GM20431 (cell line): Measurements from ENCODE around the gene ADARB2.

Experiments
- in situ Hi-C: fragments of 300-500 bp; cut with MseI, MboI; formaldehyde crosslinking; loops from one replicate; pipeline ENCODE4 v1.15.0; 2020; ENCODE audit warnings: low sequenced_read_pairs; ENCODE audit not compliant: unreplicated experiment

Gene ADARB2

GRCh38 chr10:1183033-1183396 lies 554.3 kb downstream of the ADARB2 start:
- in situ Hi-C loops: no loop called here

GRCh38 chr10:1182280-1183032 lies 554.9 kb downstream of the ADARB2 start:
- in situ Hi-C loops: no loop called here

GRCh38 chr10:1180836-1181235 lies 556.5 kb downstream of the ADARB2 start:
- in situ Hi-C loops: no loop called here

GRCh38 chr10:1180071-1180730 lies 557.1 kb downstream of the ADARB2 start:
- in situ Hi-C loops: no loop called here

- in situ Hi-C loops: no loop called here
These were observed 557.8 kb downstream of the ADARB2 start for GRCh38 chr10:1179346-1180070.

- in situ Hi-C loops: no loop called here
These were observed 558.8 kb downstream of the ADARB2 start for GRCh38 chr10:1178506-1178905.

GRCh38 chr10:1177936-1178335 lies 559.4 kb downstream of the ADARB2 start:
- in situ Hi-C loops: no loop called here

GRCh38 chr10:1175956-1176565 lies 561.3 kb downstream of the ADARB2 start:
- in situ Hi-C loops: no loop called here

GRCh38 chr10:1174022-1174421 lies 563.3 kb downstream of the ADARB2 start:
- in situ Hi-C loops: no loop called here

GRCh38 chr10:1173091-1173490 lies 564.2 kb downstream of the ADARB2 start:
- in situ Hi-C loops: no loop called here

GRCh38 chr10:1172256-1172984 lies 564.9 kb downstream of the ADARB2 start:
- in situ Hi-C loops: no loop called here

- in situ Hi-C loops: no loop called here
These were observed 565.7 kb downstream of the ADARB2 start for GRCh38 chr10:1171586-1171985.

GRCh38 chr10:1171182-1171581 lies 566.1 kb downstream of the ADARB2 start:
- in situ Hi-C loops: no loop called here

GRCh38 chr10:1170867-1171180 lies 566.5 kb downstream of the ADARB2 start:
- in situ Hi-C loops: no loop called here

GRCh38 chr10:1169981-1170866 lies 567.1 kb downstream of the ADARB2 start:
- in situ Hi-C loops: no loop called here

GRCh38 chr10:1169186-1169885 lies 568.0 kb downstream of the ADARB2 start:
- in situ Hi-C loops: no loop called here

- in situ Hi-C loops: no loop called here
These were observed 568.6 kb downstream of the ADARB2 start for GRCh38 chr10:1168763-1169162.

- in situ Hi-C loops: no loop called here
These were observed 570.5 kb downstream of the ADARB2 start for GRCh38 chr10:1166828-1167275.
